ENCODE results near the gene PASK.

DNA sequence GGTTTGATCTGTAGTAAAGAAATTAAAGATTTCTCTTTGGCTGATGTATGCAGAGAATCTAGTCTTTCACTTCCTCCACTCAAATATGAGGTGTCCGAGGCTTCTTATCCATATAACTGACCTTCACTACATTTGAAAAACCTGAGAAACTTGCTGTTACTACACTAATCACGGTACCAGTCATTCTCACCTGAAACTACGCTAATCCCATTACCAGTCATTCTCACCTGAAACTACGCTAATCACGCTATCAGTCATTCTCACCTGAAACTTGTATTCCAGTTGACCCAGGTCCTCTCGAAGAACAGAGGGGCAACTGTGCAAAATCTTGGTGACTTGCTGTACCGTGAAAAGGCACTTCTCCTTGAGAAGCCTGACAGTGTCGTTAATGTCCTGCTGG is 52.3 kb downstream of the PASK start:
- TF ChIP-seq, protein P1, sequence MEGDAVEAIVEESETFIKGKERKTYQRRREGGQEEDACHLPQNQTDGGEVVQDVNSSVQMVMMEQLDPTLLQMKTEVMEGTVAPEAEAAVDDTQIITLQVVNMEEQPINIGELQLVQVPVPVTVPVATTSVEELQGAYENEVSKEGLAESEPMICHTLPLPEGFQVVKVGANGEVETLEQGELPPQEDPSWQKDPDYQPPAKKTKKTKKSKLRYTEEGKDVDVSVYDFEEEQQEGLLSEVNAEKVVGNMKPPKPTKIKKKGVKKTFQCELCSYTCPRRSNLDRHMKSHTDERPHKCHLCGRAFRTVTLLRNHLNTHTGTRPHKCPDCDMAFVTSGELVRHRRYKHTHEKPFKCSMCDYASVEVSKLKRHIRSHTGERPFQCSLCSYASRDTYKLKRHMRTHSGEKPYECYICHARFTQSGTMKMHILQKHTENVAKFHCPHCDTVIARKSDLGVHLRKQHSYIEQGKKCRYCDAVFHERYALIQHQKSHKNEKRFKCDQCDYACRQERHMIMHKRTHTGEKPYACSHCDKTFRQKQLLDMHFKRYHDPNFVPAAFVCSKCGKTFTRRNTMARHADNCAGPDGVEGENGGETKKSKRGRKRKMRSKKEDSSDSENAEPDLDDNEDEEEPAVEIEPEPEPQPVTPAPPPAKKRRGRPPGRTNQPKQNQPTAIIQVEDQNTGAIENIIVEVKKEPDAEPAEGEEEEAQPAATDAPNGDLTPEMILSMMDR (IDR thresholded peaks at IDR 0.05 in 4 of 5, conservative IDR thresholded peaks at IDR 0.05 in 1 of 5) = no peak
- no peak for TF ChIP-seq POLR2A (IDR thresholded peaks at IDR 0.05)

Measured in gastrocnemius medialis (tissue), 4 donors.